Endometrial microvascular endothelial cells (primary cell): Measurements from ENCODE around the gene IL13RA1. TPM values are rescaled to one million over a fixed set of nuclear protein-coding genes. Genes with fewer than 3 reads are reported as not detected.
"Not testable (repeated sequence)": the region's sequence is repeated elsewhere in the genome, so short reads cannot be mapped to it uniquely, and the experiment has no call there.

Experiments
- in situ Hi-C: cut with HindIII; loops from 2 replicates; pipeline ENCODE4 v1.10.0; 2017; ENCODE audit warnings: low sequenced_read_pairs, low pct_unique_long_range_greater_than_20kb; ENCODE audit errors: inconsistent ontology term
- total RNA-seq: library from RNA; depleted of rRNA; stranded (reverse); fragments of >200 nt; gene quantifications from one replicate; pipeline ENCODE4 v1.2.3, GENCODE V29; 2015; ENCODE audit errors: inconsistent ontology term

IL13RA1 gene
- total RNA-seq, 1 donor from 2014 or later: 64.4 TPM

DNA sequence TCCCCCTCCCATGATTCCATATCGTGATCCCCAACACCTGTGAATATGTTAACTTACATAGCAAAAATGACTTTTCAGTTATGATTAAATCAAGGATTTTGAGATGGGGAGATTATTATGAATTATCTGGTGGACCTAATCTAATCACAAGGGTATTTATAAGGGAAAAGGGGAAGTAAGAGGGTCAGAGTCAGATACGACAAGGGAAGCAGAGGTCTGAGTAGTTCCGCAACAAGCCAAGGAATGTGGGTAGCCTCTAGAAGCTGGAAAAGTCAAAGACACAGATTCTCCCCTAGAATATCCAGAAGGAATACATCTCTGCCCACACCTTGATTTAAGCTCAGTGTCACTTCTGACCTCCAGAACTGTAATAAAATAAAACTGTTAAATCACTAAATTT, 1.0 kb upstream of the IL13RA1 start:
- in situ Hi-C loops: no loop called here

DNA sequence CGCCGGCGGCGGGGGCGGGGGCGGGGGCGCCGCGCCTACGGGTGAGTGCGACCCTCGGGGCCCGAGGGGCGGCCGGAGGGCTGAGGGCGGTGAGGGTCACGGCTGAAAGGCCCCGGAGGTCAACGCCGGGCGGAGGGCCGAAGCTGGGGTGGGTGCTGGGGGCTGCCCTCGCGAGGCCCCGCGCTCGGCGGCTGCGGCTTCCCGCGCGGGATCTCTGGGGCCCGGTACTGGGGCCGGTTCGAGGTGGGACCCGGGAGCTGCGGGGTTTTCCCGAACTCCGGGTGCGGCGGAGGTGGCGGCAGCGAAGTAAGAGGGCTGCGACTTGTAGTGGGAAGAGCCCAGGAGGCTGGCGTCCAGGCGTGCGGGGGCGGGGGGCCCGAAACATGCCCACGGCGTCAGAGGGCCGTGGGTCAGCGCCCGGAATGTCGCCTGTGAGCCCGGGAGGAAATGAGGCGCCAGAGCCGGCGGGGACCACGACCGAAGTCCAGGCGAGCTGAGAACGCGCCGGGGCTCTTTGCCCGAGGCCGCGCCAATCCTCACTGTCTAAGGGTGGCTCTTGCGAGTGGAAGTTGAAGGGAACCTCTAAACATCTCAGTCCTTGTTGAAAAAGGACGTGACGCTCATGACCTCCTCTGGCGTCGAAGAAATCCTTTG, 407 bp downstream of the IL13RA1 start:
- in situ Hi-C loops: no loop called here

DNA sequence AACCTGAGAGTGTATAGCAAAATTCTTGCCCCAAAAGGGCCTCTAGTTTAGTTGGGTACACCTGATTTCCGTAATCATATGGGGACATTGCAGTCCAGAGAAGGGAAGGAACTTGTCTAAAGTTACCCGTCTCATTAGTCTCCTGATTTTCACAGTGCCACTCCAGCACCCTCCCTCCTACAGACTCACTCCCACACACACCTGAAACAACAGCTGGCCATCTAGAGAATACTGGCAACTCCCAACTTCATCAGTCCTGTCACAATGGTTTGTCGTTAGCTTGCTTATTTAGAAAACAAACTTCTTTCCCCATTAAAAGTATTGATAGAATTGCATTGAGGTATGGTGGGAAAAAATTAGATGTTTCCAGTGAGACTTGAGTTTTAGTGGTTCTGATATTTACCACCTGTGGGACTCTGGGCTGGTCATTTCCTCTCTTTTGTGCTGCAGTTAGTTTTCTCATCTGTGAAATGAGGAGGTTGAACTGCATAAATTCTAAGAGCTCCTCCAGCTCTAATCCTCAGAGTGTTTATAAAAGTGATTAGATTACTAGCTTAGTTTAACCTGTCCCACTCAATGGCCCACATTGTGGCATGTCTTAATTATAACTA, 1.7 kb downstream of the IL13RA1 start:
- in situ Hi-C loops: no loop called here

DNA sequence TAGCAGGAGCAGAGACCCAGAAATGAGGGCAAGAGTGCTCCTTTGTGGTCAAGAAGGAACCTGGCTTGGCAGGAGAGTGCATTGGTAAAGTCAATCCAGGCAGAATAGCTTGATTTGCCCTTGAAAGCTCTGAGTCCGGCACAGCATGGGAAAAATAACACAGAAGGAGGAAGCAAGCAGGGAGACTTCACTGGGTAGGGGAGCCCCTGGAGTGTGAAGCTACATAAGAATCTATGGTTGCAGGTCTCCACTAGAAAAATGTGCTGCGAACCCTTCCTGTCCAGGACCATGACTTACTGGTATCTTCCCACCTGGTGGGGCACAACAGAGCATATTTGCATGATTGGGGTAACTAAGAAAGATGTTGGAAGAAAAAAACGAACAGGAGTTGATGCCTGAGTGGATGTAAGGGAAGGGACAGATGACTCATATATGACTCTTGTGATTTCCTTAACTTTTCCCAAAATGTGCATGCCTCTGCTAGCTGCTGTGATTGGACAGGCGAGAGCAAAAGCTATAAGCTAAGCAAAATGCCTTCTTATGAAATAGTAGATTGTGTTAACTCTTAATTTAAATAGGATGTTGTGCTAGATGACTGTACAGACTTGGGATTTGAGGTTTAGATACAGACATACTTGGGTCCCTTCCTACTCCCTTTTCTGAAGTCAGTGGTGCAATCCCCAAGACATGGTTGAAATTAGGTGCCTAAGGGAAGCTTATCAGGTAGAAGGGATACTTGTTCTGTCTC, 3.3 kb downstream of the IL13RA1 start:
- in situ Hi-C loops: no loop called here

- in situ Hi-C loops: not testable (repeated sequence)
These were observed 5.1 kb downstream of the IL13RA1 start for GRCh38 chrX:118732551-118732950.

GRCh38 chrX:118734909-118735308, 7.5 kb downstream of the IL13RA1 start:
- in situ Hi-C loops: no loop called here

GRCh38 chrX:118736394-118737010, 9.1 kb downstream of the IL13RA1 start:
- in situ Hi-C loops: no loop called here

GRCh38 chrX:118739577-118739976, 12.2 kb downstream of the IL13RA1 start:
- in situ Hi-C loops: no loop called here

DNA sequence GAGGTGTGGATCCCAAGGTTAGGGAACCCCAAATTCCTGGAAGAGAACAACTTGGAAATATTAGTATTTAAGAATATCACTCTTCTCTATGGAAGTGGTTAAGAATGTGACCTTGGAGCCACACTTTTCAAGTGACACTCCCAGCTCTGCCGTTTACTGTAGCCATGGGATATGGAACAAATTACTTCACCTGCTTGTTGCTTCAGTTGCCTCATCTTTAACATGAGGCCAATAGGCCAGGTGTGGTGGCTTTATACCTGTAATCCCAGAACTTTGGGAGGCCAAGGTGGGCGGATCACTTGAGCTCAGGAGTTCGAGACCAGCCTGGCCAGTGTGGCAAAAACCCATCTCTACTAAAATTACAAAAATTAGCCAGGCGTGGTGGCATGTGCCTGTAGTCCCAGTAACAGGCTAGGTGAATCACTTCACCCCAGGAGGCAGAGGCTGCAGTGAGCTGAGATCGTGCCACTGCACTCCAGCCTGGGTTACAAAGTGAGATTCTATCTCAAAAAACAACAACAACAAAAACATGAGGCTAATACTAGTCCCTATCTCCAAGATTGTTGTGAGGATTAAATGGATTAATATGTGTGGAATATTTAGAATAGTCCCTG, 13.0 kb downstream of the IL13RA1 start:
- in situ Hi-C loops: no loop called here

- in situ Hi-C loops: no loop called here
These were observed 14.8 kb downstream of the IL13RA1 start for GRCh38 chrX:118742176-118742575.

GRCh38 chrX:118745570-118745969, 18.2 kb downstream of the IL13RA1 start:
- in situ Hi-C loops: no loop called here

DNA sequence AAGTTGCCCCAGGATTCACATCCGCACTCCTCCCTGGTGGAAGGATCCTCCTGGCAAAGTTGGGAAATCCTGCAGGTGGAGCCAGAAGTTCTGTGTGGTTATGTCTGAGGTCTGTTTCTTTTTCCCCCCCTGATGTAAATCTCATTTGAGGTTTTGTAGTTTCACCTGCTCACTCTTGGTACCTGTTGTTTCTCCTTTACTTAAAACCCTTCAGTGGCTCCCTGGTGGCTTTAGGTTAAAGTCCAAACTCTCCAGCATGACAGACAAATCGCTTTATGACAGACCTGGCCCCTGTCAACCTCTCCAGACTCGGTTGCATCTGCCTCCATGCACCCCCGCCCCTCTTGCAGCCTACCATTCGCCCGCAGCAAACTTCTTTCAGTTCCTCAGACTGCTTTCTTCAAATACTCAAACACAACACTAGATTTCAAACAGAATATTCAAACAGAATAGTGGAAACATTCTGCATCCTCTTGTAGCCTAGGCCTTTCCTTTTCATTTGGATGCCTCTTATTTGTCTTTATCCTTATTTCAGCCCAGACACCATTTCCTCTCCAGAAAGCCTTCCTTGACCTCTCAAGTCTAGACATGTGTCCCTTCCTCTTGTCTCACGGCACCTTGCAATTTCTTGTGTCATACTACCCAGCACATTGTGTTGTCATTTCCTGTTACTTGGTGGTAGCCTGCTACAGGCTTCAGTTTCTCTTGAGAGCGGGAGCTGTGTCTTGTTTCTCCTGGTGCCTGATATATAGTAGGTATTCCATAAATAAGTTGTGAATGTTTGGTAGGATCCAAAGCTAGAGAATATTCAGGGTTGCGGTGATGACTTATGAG, 24.8 kb downstream of the IL13RA1 start:
- in situ Hi-C loops: no loop called here

DNA sequence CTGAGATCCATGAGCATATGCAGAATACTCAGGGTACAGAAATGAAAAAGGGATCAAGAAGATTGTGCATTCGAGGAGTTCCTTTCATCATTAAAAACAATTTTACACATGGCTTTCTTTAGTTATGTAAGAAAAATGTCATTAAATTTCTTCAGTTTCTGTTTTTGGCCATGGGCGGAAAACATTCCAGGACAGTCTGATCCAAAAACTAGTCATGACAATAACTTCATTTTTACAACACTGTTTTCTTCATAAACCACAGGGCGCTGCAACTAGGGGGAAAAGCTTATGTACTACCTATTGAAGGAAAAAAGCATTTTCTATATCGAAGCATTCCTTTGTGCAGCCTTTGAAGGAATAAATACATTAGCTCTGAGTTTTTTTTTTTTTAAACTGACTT, 28.2 kb downstream of the IL13RA1 start:
- in situ Hi-C loops: no loop called here

- in situ Hi-C loops: no loop called here
These were observed 28.7 kb downstream of the IL13RA1 start for GRCh38 chrX:118756101-118756500.

- in situ Hi-C loops: no loop called here
These were observed 31.1 kb downstream of the IL13RA1 start for GRCh38 chrX:118758511-118758910.

- in situ Hi-C loops: no loop called here
These were observed 32.6 kb downstream of the IL13RA1 start for GRCh38 chrX:118760025-118760424.

- in situ Hi-C loops: no loop called here
These were observed 34.7 kb downstream of the IL13RA1 start for GRCh38 chrX:118761939-118762707.

DNA sequence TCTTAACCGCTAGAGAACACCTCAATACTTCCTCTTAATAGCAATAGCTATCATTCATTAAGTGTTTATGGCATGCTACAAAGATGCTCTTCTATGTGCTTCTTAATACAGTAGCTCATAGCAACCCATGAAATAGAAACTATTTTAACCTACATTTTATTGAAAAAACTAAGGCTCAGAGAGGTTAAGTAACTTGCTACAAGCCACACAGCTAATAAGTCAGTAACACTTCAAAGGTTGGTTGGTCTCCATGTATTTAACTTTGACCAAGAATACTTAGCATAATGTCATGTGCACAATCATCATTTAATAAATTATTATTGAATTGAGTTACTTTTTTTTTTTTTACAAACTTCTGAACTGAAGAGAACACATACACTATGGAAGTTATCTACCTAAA, 36.1 kb downstream of the IL13RA1 start:
- in situ Hi-C loops: no loop called here
